Left forelimb (tissue), 1 donor: Measurements from ENCODE around the gene IL1A.

ENCODE experiments used
- DNase-seq: peaks from one replicate; pipeline ENCODE4 v3.0.0-alpha.2; 2018; ENCODE audit warnings: low spot score

The IL1A gene

DNA sequence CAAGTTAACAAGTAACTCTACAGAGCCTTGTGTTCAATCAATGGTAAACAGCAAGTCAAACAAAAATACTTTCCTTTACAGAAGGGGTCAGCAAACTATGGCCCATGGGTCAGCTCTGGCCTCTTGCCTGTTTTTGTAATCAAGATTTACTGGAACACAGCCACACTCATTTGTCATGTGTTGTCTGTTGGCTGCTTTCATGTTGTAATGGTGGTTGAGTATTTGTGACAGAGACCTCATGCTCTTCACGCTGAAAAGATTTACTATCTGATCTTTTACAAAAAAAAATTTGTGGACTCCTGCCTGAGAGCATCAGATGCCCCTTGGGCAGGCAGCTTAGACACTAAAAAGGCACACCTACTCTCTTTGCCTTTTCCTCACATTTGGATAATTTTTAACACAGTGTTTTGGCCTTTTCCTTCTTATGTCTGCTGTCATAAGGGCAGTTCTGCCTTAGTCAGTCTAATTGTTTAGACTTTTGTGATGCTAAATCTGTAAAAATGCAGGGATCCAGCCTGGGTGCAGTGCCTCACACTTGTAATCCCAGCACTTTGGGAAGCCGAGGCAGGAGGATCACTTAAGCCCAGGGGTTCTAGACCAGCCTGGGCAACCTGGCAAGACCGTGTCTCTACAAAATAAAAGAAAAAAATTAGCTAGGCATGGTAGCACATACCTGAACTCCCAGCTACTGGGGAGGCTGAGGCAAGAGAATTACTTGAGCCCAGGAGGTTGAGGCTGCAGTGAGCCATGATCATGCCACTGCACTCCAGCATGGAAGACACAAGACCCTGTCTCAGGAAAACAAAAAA is 34.0 kb upstream of the IL1A start:
- no peak for DNase-seq

DNA sequence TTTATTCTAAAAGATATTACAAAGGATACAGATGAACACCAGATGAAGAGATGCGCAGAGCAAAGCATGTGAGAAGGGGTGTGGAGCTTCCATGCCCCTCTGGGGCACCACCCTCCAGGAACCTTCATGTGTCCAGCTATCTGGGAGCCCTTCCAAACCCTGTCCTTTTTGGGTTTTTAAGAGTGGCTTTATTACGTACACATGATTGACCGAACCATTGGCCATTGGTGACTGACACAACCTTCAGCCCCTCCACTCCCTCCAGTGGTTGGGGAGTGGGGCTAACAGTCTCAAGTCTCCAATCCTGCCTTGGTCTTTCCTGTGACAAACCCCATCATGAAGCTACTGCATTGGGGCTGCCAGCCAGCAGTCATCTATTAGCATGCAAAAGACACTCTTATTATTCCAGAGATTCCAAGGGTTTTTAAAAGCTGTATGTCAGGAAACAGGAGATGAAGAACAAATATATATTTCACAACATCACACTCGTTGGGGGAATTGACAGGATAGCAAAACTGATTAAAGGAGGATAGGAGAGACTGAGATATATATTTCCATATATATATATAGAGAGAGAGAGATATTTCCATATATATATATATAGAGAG is 32.9 kb upstream of the IL1A start:
- no peak for DNase-seq

DNA sequence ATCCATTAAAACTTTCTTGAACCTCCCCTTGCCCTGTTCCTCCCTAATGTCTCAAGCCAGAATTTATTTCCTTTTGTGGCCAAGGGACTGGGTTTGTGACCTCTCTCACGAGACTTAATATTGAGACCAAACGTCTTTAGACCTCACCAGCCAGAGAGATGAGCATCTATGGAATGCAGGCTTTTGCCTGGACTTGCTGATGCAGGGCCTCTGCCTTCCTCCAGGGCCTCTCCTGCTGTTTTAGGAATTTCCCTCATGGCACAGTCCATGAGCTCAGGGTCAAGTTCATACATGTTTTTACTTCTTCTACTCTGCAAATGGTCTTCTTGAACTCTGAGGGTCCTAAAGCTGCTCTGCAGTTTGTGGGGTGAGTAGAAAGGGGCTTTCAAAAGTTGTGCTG is 30.0 kb upstream of the IL1A start:
- no peak for DNase-seq

DNA sequence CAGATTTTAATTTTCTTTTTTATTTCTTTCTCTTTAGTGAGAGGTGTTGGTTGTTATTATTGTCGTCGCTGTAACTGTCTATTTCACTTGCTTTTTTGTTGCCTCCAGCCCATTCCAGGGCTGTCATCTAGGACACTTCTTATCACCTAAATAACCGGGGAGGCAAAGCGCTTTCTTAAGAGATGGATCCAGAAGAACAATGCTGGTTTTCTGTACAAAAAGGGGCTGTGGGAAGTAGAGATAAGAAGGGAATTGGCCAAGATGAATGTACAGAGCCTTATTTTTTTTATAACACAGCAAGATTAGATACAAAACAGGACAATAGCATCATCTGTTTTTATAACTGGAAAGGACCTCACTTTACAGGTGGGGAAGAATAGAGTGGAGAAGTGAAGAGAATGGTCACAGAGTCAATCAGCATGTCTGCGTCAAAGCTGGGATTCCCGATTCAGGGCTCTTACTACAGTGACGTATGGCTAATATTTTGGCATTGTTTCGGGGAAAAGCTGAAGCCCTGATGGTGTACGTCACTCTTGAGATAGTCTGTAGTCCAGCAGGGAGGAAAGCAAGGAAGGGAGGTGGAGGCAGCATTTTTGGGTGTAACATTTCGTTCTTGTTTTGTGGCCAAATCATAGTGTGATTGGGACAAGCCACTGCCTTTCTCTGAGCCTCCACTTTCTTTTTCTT is 29.1 kb upstream of the IL1A start:
- DNase-seq = no peak

DNA sequence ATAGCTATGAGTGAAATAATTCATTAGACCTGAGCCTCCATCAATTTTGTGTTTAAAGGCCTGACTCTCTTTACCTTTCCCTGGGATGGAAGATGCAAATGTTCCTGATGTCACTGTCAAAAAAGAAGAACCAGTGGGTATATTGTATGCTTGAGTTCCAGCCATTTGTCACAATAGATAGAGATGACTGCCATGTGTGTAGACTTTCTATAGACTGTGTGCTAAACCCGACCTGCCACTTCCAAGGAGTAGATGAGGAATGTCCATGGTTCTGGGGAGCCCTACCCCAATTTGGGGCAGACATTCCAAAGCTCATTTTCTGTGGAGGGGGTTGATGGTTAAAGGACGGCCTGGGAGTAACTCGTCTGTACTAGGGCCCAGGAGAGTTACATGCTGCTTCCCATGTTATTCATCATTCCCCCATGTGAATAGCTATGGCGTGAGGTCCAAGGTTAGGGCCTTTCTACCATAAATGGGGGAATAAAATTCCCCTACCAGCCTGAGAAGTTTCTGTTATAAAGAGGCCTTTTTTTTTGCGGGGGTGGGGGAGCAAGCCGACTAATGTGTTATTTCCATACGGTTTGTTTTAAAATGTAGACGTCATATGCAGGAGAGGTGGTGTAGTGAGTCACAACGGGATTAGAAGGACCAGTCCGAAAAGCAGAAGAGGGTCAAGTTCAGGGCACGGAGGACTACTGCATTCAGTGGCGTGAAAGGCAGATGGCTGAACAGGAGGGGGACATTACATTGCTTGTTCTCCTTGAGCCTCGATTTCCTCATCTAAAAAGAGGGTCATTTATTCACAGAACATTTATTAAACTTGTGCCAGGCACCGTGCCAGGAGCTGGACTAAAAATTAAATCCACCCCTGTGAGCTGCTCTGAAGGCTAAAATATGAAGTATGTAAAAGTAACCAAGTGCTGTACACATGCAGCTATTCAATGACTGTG is 28.3 kb upstream of the IL1A start:
- DNase-seq = no peak

DNA sequence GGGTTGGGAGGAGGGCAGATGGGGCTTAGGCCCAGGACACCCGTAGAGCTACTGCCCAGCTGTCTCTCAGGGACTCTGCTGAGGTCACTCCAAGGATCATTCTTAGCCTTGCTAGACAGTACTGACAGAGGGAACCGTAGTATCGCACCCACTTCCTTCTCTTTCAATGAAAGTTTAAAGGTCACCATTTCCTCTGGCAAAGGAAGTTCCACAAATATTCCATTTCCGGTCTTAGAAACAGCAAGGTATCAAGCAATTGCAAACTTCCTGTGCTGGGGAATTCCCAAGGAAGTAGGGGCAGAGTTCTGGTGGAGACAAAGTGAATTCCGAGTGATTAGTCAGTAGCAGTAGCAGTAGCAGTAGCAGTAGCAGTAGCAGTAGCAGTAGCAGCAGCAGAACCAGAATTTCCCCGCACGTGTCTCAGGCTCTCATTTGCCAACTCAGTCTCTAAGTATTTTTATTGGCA is 27.6 kb upstream of the IL1A start:
- no peak for DNase-seq

DNA sequence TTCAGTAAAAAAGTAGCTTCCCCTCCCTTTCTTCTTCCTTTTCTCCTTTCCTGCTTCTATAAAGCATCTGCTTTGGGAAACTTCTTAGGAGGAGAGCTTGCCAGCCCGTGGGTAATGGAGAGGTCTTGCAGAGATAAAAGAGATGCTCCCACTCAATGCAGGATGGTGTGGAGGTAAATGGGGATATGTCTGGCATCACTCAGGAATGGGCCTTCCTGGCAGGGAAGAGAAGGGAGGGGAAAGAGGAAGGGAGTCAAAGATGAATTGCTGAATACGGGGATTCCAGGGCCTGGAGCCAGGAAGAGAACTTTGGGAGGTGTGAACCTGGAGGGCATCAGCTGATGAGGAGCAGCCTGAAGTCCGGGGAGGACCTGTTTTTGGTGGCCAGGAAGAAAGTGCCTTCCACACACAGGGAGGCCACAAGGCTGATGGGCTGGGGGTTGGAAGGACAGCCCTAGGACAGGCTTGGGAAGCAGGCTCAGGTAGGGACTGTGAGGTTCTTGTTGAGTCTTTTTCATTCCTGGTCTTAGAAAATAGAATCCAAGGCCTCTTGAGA is 27.1 kb upstream of the IL1A start:
- DNase-seq = no peak

DNA sequence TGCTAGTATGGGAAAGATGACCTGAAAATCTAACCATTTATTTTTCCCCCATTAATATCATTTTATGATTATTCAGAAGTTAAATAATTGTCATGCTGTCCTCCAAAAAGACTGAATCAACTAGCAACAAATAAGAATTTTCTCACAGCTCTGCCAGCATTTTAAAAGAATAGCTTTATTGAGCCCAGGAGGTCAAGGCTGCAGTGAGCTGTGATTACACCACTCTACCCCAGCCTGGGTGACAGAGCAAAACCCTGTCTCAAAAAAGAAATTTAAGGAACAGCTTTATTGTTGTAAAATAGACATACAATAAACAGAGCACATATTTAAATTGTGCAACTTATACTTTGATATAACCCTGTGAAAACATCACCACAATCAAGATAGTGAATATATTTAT is 24.8 kb upstream of the IL1A start:
- DNase-seq = no peak

DNA sequence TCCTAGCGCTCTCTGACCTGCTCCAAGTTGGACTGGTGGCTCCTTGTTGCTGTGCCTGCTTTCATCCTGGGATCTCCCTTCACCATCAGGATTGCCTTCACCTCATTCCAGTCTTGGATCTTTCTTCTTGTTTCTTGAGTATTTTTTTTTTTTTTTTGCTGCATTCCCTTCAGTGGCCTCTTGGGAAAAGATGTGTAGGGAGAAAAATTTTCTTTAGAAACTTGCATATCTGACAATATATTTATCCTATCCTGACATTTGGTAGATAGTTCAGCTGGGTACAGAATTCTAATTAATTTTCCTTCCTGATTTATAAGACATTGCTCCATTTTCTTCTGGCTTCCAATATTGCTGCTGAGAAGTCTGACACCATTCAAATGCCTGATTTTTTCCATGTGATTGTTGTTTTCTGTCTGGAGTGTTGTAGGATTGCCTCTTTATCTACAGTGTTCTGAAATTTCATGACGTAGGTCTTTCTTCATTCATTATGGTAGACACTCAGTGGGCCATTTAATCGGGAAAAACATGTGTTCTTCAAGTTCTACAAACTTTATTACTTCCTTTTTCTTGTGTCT is 23.0 kb upstream of the IL1A start:
- DNase-seq = no peak

DNA sequence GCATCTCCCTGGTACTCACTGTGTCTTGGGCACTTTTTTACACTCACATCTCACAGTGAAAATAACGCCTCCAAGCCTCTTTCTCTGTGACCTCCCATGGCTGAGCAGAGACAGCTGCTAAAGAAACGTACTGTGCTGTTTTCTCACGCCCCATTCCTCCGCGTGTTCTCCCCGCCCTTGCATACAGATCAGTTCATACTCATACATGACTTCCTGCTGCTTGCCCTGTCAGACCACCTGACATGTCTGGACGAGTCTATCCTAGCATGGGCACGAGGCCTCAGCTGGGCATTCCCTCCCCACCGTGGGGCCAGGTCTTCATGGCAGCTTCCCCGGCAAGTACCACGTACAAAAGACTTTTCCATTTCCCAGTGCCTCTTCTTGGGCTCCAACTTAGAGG is 21.2 kb upstream of the IL1A start:
- no peak for DNase-seq

DNA sequence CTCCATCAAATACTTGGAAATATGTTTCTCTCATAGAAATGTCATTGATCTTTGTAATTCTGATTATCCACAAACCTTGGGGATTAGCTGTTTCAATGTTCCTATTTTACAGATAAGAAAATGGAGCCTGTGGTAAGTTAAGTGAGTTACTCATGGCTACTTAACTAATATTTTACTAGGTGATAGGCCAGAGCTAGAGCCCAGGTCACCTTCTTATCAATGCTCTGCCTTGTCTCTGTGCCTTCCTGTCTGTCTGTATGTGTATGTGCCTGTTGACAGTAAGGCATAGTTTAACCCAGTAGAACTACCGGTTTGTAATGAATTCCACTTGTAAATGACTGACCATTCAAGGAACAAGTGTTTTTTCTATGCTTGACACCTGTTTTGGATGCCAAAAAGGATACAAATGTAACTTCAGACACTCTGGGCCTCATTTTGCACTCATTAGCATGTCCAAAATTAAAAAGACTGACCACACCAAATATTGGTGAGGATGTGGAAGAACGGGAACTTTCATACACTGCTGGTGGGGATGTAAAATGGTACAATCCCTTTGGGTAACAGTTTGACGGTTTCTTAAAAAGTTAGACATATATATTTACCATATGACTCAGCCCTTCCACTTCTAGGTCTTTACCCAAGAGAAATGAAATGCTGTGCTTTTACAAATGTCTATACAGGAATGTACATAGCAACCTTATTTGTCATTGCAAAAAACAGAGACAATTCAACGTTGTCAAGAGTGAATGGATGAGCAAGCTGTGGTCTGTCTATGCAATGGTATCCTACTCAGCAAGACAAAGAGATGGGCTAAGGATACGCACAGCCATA is 19.6 kb upstream of the IL1A start:
- DNase-seq = no peak

DNA sequence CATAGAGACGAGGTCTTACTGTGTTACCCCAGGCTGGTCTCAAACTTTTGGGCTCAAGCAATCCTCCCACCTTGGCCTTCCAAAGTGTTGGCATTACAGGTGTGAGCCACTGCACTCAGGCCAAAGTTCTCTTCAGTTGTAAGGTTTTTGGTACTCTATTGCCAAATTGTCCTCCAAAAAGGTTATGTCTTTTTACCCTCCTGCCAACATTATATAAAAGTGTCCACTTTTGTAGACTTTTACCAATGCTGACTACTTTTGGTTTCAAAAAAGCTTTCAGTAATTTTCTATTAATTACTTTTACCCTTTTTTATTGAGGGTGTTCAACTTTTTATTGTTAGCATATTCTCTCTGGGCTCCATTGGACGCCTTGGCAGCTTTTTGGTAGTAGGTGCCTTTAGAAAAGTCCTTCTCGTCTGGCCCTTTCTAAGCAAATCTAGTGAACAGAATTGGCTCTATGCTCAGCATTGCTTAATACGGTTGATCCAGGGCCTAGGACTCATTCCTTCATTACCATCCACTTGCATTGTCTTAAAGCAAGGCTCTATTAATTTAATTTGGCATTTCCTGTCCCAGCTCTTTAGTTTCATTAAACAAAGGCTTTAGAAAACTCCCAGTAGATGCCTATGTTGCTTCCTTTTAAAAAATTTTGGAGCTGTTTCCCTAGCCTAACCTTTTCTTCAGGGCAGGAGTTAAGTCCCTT is 16.7 kb upstream of the IL1A start:
- no peak for DNase-seq

DNA sequence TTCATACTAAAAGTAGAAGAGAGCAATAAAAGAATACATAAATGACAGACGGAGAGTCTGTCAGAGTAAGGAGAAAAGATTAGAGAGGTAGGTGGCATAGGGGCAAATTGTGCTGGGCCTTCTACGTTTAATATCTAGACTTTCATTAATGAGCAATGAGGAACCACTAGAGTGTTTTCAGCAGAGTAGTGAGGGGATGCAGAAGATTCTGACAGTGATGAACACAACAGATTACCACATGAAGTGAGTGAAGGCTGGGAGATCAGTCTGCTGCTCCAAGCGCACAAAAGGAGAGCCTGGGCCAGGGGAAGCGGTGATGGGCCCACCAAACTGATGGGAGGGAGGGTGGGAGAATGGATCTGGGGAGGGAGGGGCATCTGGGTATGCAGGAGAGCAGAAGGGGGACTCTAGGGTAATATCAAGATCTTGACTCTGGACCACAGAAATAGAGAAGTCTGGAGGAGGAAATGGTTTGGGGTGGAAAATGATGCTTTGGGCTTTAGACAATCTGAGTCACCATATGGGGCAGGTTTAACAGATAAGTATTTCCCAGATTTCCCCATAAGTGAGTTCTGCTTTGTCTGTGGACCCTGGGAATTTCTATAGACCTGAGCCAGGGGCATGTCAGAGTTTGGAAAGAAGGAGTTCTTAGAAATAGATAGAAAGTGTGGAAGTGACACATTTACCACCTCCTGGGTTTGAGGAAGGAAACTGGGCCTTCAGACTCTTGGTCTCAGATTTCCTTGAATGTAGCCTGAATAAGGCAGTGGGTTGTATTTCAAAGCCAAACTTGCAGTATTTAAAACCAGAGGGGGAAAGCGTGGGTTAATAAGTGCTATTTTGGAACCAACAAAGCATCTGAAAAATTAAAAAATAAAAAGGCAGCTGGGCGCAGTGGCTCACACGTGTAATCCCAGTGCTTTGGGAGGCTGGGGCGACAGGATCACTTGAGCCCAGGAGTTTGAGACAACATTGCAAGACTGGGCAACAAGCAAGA is 15.0 kb upstream of the IL1A start:
- no peak for DNase-seq

DNA sequence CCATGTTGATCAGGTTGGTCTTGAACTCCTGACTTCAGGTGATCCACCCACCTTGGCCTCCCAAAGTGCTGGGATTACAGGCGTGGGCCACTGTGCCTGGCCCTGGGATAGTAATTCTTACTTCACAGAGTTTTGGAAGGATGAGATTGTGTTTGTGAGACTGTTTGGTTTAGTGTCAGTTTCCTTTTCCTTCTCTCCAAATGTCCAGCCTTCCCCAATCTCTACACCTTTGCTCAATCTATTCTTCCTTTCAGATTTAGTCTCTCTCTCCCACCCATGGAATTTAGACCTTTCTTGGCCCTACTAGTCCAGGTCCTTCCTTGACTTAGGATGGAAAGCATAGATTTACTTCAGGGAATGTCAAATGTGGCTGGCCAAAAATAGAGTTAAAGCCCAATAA is 12.2 kb upstream of the IL1A start:
- no peak for DNase-seq

DNA sequence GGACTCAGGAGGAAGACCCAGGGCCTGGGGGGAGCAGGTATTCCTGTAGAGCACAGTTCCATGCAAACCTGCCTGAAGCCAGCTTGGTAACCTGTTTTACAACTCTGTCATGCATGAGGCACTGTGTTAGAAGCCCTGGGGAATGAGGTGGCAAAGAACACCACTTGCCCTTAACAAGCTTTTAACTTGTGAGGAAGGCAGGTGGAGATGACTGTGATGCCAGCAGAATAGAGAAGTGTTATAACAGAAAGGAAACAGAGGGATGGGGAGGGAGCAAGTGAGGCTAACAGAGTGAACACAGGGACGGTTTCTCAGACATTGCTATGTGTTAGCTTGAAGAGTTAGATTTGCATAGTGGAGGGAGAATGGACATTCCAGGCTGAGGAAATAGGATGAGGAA is 11.5 kb upstream of the IL1A start:
- DNase-seq = no peak

DNA sequence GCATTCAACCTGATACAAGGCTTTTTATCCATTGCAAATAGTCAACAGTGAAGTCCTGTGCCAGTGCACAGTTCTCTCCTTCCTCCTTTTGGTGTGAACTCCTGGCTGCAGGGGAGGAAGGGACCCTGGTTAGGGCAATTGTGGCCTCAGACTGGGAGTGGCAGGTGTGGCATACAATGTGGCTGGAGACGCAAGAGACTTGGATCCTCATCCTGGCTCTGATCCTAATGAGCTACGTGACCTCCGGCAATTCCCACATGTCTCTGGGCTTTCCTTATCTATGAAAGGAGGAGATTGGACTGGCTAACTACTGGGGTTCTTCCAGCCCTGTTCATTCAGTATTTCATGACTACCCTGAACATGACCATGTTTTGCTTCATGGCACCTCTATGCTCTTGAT is 10.5 kb upstream of the IL1A start:
- DNase-seq = no peak

DNA sequence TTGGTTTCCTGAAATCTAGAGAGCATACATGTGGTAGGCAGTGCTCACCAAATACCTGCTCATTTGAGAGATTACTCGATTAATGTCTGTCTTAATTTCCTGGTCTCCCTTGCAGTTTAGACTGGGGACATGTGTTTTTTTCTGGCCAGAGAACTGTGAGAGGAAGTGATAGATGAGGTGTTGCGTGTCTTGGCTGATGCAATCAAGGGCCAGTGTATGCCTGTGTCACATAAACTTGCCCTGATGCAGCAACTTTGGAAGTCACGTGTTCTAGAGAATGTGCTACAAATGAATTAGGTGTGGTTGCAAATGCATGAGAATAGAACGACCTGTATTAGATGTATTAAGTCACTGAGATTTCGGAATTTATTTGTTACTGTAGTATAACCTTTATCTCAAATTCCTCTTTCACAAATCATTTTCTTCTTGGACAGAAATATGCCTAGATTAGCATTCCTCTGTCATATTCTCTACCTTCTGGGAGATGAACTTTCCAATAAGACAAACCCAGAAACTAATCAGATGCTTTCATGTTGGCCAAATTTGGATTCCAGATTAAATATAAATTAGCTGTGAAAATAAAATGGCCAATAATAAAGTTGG is 9.9 kb upstream of the IL1A start:
- DNase-seq = no peak

DNA sequence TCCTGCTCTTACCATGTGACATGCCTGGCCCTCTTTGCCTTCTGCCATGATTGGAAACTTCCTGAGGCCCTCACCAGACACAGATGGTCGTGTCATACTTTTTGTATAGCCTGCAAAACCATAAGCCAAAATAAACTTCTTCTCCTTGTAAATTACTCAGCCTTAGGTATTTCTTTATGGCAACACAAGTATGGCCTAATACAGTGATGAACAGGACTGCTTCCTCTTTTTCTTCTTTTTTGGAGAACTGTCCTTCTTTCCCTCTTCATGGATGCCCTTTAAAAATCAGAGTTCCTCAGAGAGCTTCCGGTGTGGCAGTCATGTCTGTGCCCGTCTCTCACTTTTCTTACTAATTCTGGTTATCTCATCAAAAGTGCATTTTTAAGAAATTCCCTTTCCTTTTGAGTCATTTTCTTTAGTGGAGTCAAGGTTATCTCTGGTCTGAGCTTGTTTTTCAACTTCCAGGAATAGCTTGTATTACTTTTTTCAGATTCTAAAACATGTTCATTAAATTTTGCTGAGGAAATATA is 9.2 kb upstream of the IL1A start:
- DNase-seq = no peak
